Astrocyte (in vitro differentiated cells and primary cell): ENCODE measurements around the gene RBSN.

Experiments
- CTCF ChIP-seq: IDR thresholded peaks from 2 replicates; pipeline ENCODE4 v1.5.1; 2011; ENCODE audit warnings: low read depth, mild to moderate bottlenecking, inconsistent platforms, low read length, moderate library complexity; ENCODE audit not compliant: insufficient read depth
- EZH2 ChIP-seq: IDR thresholded peaks from 2 replicates; pipeline ENCODE4 v1.6.1; 2012; ENCODE audit warnings: mild to moderate bottlenecking, low read length, inconsistent platforms; ENCODE audit not compliant: insufficient read depth

DNA sequence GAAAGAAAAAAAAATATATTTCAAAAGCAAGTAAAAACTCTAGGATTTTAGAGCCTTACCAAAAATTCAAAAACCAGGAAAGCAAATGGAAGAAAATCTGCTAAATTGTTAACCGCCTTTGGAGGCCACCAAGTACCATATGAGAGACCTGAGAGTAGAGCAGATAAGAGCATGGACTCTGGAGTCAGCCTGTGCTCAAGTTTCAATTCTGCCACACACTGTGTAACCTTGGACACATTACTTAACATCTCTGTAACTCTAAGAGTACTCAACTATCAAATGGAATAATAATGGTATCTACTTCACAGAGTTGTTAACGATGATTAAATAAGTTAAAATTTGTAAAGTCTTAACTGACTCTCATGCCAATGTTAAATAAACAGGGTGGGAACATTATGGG, 12.7 kb downstream of the RBSN start:
- TF ChIP-seq EZH2, result no peak
- no peak for TF ChIP-seq CTCF
